ENCODE results near the gene ATP5PB.

ATP5PB gene

DNA sequence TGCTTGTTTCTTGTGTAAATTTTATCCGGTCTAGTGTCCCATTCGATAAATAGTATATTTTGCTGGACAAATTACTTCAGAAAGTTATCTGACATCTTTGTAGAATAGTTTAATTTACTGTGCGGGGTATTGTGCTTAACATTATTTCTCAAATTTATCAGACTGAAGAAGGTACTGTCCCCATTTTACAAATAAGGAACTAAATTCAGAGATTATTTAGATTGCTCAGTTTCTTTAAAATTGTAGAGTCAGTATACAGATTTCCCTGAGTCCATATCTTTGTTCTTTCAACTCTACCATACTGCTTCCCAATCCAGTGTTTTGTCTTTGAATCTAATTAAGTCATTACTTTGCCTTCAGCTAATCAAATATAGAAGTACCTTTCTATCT lies 6.4 kb downstream of the ATP5PB start:
- no peak overlapping the region for H3K23ac ChIP-seq (ENCODE audit: low read length in 2 of 2)
- no peak overlapping the region for H3K27ac ChIP-seq (ENCODE audit: low read length, poor library complexity, severe bottlenecking)
- DNase-seq = no peak
- H3K4me2 ChIP-seq (ENCODE audit: low read length, poor library complexity, severe bottlenecking) = no peak overlapping the region
- H2BK5ac ChIP-seq (ENCODE audit: low read depth, low read length, poor library complexity, severe bottlenecking) = no peak overlapping the region
- H4K91ac ChIP-seq (ENCODE audit: low read length) = no peak overlapping the region
- H4K8ac ChIP-seq (ENCODE audit: low read length) = no peak overlapping the region
- no peak overlapping the region for H2BK12ac ChIP-seq (ENCODE audit: low read length in 2 of 2)
- no peak overlapping the region for H3K4me3 ChIP-seq (ENCODE audit: insufficient read depth in 1 of 2, low read depth in 1 of 2, low read length in 2 of 2)
- no peak overlapping the region for H3K14ac ChIP-seq (ENCODE audit: low read length in 2 of 2)
- H2AFZ ChIP-seq (ENCODE audit: low read depth, low read length) = no peak overlapping the region
- H3K4ac ChIP-seq (ENCODE audit: low read depth in 1 of 2, low read length in 2 of 2) = no peak overlapping the region
- no CpG with 5 or more reads among the region's 3 CpGs for WGBS
- H3K36me3 ChIP-seq (ENCODE audit: control insufficient read depth in 1 of 2, insufficient read depth in 2 of 2, low read depth in 1 of 2, low read length in 2 of 2) = peaks cover 9 to 93% of the 10 kb centered on the region in 2 experiments
- H3K79me1 ChIP-seq (replicated peaks; ENCODE audit: low read length, poor library complexity, severe bottlenecking) = peaks cover 24% of the 10 kb centered on the region
- H3K4me1 ChIP-seq (ENCODE audit: control insufficient read depth, insufficient read depth, low read depth, low read length) = peaks cover 3% of the 10 kb centered on the region
- no peak overlapping the region for H2BK120ac ChIP-seq (ENCODE audit: low read depth, low read length)
- no peaks in the 10 kb centered on the region for H3K9me3 ChIP-seq (ENCODE audit: control insufficient read depth, low read length)
- no peak overlapping the region for H3K18ac ChIP-seq (ENCODE audit: low read depth in 1 of 2, low read length in 2 of 2)
- no peak overlapping the region for H2BK15ac ChIP-seq (ENCODE audit: low read depth, poor library complexity, severe bottlenecking)
- H3K9ac ChIP-seq (ENCODE audit: low read length) = no peak overlapping the region
- H3K27me3 ChIP-seq (ENCODE audit: control insufficient read depth in 1 of 2, insufficient read depth in 1 of 2, low read length in 2 of 2) = no peaks in the 10 kb centered on the region
- H2AK5ac ChIP-seq (ENCODE audit: low read length, severe bottlenecking) = no peak overlapping the region

DNA sequence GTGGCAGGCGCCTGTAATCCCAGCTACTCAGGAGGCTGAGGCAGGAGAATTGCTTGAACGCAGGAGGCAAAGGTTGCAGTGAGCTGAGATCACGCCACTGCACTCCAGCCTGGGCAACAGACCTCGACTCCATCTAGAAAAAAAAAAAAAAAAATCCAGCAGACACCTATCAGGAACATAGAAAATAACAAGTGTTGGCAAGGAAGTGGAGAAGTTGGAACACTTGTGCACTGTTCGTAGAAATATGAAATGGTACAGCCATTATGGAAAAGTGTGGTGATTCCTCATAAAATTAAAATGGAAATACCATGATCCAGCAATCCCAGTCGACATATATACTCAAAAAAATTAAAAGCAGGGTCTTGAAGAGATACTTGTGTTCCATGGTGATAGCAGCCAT lies 12.5 kb downstream of the ATP5PB start:
- no peak overlapping the region for H2BK120ac ChIP-seq (ENCODE audit: low read depth, low read length)
- H3K36me3 ChIP-seq (ENCODE audit: control insufficient read depth in 1 of 2, insufficient read depth in 2 of 2, low read depth in 1 of 2, low read length in 2 of 2) = peaks cover 9 to 71% of the 10 kb centered on the region in 2 experiments
- H4K8ac ChIP-seq (ENCODE audit: low read length) = no peak overlapping the region
- H3K9me3 ChIP-seq (ENCODE audit: control insufficient read depth, low read length) = no peaks in the 10 kb centered on the region
- peaks cover 10% of the 10 kb centered on the region for H3K79me1 ChIP-seq (replicated peaks; ENCODE audit: low read length, poor library complexity, severe bottlenecking)
- H2AK5ac ChIP-seq (ENCODE audit: low read length, severe bottlenecking) = no peak overlapping the region
- WGBS = 100% methylated on average over 2 of the region's 6 CpGs
- no peak overlapping the region for H2AFZ ChIP-seq (ENCODE audit: low read depth, low read length)
- no peak overlapping the region for H2BK12ac ChIP-seq (ENCODE audit: low read length in 2 of 2)
- no peak for DNase-seq
- no peak overlapping the region for H3K14ac ChIP-seq (ENCODE audit: low read length in 2 of 2)
- H3K18ac ChIP-seq (ENCODE audit: low read depth in 1 of 2, low read length in 2 of 2) = no peak overlapping the region
- H3K4me3 ChIP-seq (ENCODE audit: insufficient read depth in 1 of 2, low read depth in 1 of 2, low read length in 2 of 2) = no peak overlapping the region
- H3K27ac ChIP-seq (ENCODE audit: low read length, poor library complexity, severe bottlenecking) = peak overlapping the region; percentile 26
- H3K9ac ChIP-seq (ENCODE audit: low read length) = no peak overlapping the region
- H3K27me3 ChIP-seq (ENCODE audit: control insufficient read depth in 1 of 2, insufficient read depth in 1 of 2, low read length in 2 of 2) = no peaks in the 10 kb centered on the region
- no peak overlapping the region for H2BK15ac ChIP-seq (ENCODE audit: low read depth, poor library complexity, severe bottlenecking)
- no peak overlapping the region for H3K4ac ChIP-seq (ENCODE audit: low read depth in 1 of 2, low read length in 2 of 2)
- H3K23ac ChIP-seq (ENCODE audit: low read length in 2 of 2) = no peak overlapping the region
- no peak overlapping the region for H2BK5ac ChIP-seq (ENCODE audit: low read depth, low read length, poor library complexity, severe bottlenecking)
- H3K4me2 ChIP-seq (ENCODE audit: low read length, poor library complexity, severe bottlenecking) = no peak overlapping the region
- no peaks in the 10 kb centered on the region for H3K4me1 ChIP-seq (ENCODE audit: control insufficient read depth, insufficient read depth, low read depth, low read length)
- no peak overlapping the region for H4K91ac ChIP-seq (ENCODE audit: low read length)

DNA sequence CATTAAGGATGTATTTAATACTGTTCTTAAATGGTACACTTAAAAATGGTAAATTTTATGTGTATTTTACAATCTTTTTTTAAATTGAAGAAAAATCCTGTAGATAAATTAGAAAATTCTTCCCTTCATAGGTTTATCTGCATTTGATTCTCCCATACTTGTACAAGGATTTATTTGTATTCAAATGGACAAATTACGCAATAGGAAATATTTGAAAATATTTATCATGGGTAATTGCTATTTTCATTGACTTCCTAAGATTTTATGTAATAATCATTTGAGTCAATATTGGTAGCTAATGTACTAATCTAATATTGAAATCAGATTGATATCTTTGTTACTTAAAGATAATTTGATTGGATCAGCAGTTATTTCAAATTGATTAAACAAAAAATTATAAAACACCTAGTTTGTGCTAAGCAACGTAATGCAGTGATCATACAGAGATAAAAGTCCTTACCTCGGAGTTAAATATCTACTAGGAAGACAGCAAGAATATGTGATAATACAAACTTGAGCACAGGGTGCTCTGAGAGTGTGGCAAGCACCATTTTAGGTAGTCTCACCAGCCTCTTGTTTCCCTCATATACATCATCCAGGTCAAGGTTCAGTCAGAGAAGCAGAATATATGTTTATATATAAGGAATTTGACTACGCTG lies 13.2 kb downstream of the ATP5PB start:
- peak overlapping the region; percentile 72 for H3K27ac ChIP-seq (ENCODE audit: low read length, poor library complexity, severe bottlenecking)
- H2AFZ ChIP-seq (ENCODE audit: low read depth, low read length) = no peak overlapping the region
- no peak overlapping the region for H2BK120ac ChIP-seq (ENCODE audit: low read depth, low read length)
- no peak overlapping the region for H3K9ac ChIP-seq (ENCODE audit: low read length)
- H3K79me1 ChIP-seq (replicated peaks; ENCODE audit: low read length, poor library complexity, severe bottlenecking) = peaks cover 8% of the 10 kb centered on the region
- no peak overlapping the region for H3K4me2 ChIP-seq (ENCODE audit: low read length, poor library complexity, severe bottlenecking)
- no peak overlapping the region for H2BK12ac ChIP-seq (ENCODE audit: low read length in 2 of 2)
- no peaks in the 10 kb centered on the region for H3K4me1 ChIP-seq (ENCODE audit: control insufficient read depth, insufficient read depth, low read depth, low read length)
- no peak overlapping the region for H2BK15ac ChIP-seq (ENCODE audit: low read depth, poor library complexity, severe bottlenecking)
- H3K9me3 ChIP-seq (ENCODE audit: control insufficient read depth, low read length) = no peaks in the 10 kb centered on the region
- H3K4ac ChIP-seq (ENCODE audit: low read depth in 1 of 2, low read length in 2 of 2) = no peak overlapping the region
- no peak overlapping the region for H3K14ac ChIP-seq (ENCODE audit: low read length in 2 of 2)
- WGBS = 75% methylated on average over 1 of the region's 4 CpGs
- no peak for DNase-seq
- no peak overlapping the region for H3K4me3 ChIP-seq (ENCODE audit: insufficient read depth in 1 of 2, low read depth in 1 of 2, low read length in 2 of 2)
- peaks cover 6 to 63% of the 10 kb centered on the region in 2 experiments for H3K36me3 ChIP-seq (ENCODE audit: control insufficient read depth in 1 of 2, insufficient read depth in 2 of 2, low read depth in 1 of 2, low read length in 2 of 2)
- H4K91ac ChIP-seq (ENCODE audit: low read length) = no peak overlapping the region
- H3K23ac ChIP-seq (ENCODE audit: low read length in 2 of 2) = no peak overlapping the region
- H3K18ac ChIP-seq (ENCODE audit: low read depth in 1 of 2, low read length in 2 of 2) = no peak overlapping the region
- H2BK5ac ChIP-seq (ENCODE audit: low read depth, low read length, poor library complexity, severe bottlenecking) = no peak overlapping the region
- no peak overlapping the region for H4K8ac ChIP-seq (ENCODE audit: low read length)
- no peaks in the 10 kb centered on the region for H3K27me3 ChIP-seq (ENCODE audit: control insufficient read depth in 1 of 2, insufficient read depth in 1 of 2, low read length in 2 of 2)
- H2AK5ac ChIP-seq (ENCODE audit: low read length, severe bottlenecking) = no peak overlapping the region

- 85% methylated on average over 3 of the region's 4 CpGs for WGBS
- Histone ChIP-seq H3K23ac (ENCODE audit: low read length in 2 of 2) (no peak overlapping the region), H3K4ac (ENCODE audit: low read depth in 1 of 2, low read length in 2 of 2) (no peak overlapping the region), H3K4me2 (ENCODE audit: low read length, poor library complexity, severe bottlenecking) (no peak overlapping the region), H3K27me3 (ENCODE audit: control insufficient read depth in 1 of 2, insufficient read depth in 1 of 2, low read length in 2 of 2) (no peaks in the 10 kb centered on the region), H2AK5ac (ENCODE audit: low read length, severe bottlenecking) (no peak overlapping the region), H3K9me3 (ENCODE audit: control insufficient read depth, low read length) (no peaks in the 10 kb centered on the region), H4K91ac (ENCODE audit: low read length) (no peak overlapping the region), H2BK5ac (ENCODE audit: low read depth, low read length, poor library complexity, severe bottlenecking) (no peak overlapping the region), H3K27ac (ENCODE audit: low read length, poor library complexity, severe bottlenecking) (peak overlapping the region; percentile 72), H3K4me3 (ENCODE audit: insufficient read depth in 1 of 2, low read depth in 1 of 2, low read length in 2 of 2) (no peak overlapping the region), H2BK12ac (ENCODE audit: low read length in 2 of 2) (no peak overlapping the region), H3K9ac (ENCODE audit: low read length) (no peak overlapping the region), H3K4me1 (ENCODE audit: control insufficient read depth, insufficient read depth, low read depth, low read length) (no peaks in the 10 kb centered on the region), H3K18ac (ENCODE audit: low read depth in 1 of 2, low read length in 2 of 2) (no peak overlapping the region), H3K36me3 (ENCODE audit: control insufficient read depth in 1 of 2, insufficient read depth in 2 of 2, low read depth in 1 of 2, low read length in 2 of 2) (peaks cover 6 to 63% of the 10 kb centered on the region in 2 experiments), H3K14ac (ENCODE audit: low read length in 2 of 2) (no peak overlapping the region), H2BK120ac (ENCODE audit: low read depth, low read length) (no peak overlapping the region), H4K8ac (ENCODE audit: low read length) (no peak overlapping the region), H3K79me1 (replicated peaks; ENCODE audit: low read length, poor library complexity, severe bottlenecking) (peaks cover 8% of the 10 kb centered on the region), H2BK15ac (ENCODE audit: low read depth, poor library complexity, severe bottlenecking) (no peak overlapping the region), H2AFZ (ENCODE audit: low read depth, low read length) (no peak overlapping the region)
- DNase-seq = peak; percentile 55
These were observed 13.9 kb downstream of the ATP5PB start for GRCh38 chr1:111463029-111463683.
